H1 (cell line): ENCODE data around the gene MDFI. TPM values are rescaled to one million over a fixed set of nuclear protein-coding genes. Genes with fewer than 3 reads are reported as not detected.

ENCODE experiments used
- CTCF ChIA-PET: fragments of 300-600 bp; sonication (Branson Sonifier 250); formaldehyde crosslinking; loops from one replicate; lab custom pipeline; 2021; ENCODE audit not compliant: partially characterized antibody; lab: Charles Lee
- POLR2A ChIA-PET: fragments of 300-600 bp; sonication (Branson Sonifier 250); formaldehyde crosslinking; loops from one replicate; lab custom pipeline; 2021; ENCODE audit warnings: inconsistent platforms; ENCODE audit not compliant: partially characterized antibody; lab: Charles Lee
- DNase-seq, 2 experiments: peaks; one replicate each; pipeline versions ENCODE4 v3.0.0 to v3.0.0-alpha.2; 2010 to 2022; ENCODE audit warnings: low spot score in 2 of 2, low read depth in 1 of 2, mixed read lengths in 1 of 2
- FAIRE-seq: peaks from 2 replicates; lab custom pipeline; 2011; peaks lifted over from hg19 to GRCh38; lab: Jason Lieb, UNC
- H2AFZ ChIP-seq: 2 replicates; pipeline ENCODE4 v1.8.1; 2012; ENCODE audit warnings: low read length, inconsistent platforms
- H2AK5ac ChIP-seq: 2 replicates; pipeline ENCODE4 v1.6.1; 2013; ENCODE audit warnings: low read depth, low read length
- H2BK120ac ChIP-seq: replicated peaks from 2 replicates; pipeline ENCODE3; 2013; ENCODE audit warnings: low read depth, low read length, inconsistent platforms
- H2BK12ac ChIP-seq: 2 replicates; pipeline ENCODE4 v1.6.1; 2013; ENCODE audit warnings: low read depth, low read length
- H2BK15ac ChIP-seq: 2 replicates; pipeline ENCODE4 v1.6.1; 2013; ENCODE audit warnings: low read length
- H2BK20ac ChIP-seq: 2 replicates; pipeline ENCODE4 v1.6.1; 2013; ENCODE audit warnings: low read length
- H2BK5ac ChIP-seq: 2 replicates; pipeline ENCODE4 v1.6.1; 2013; ENCODE audit warnings: low read depth, low read length
- H3K14ac ChIP-seq: 2 replicates; pipeline ENCODE4 v1.6.1; 2013; ENCODE audit warnings: inconsistent platforms; ENCODE audit not compliant: insufficient read length
- H3K18ac ChIP-seq: 2 replicates; pipeline ENCODE4 v1.6.1; 2013; ENCODE audit warnings: low read length; ENCODE audit errors: extremely low read depth
- H3K23ac ChIP-seq: 2 replicates; pipeline ENCODE4 v1.6.1; 2013; ENCODE audit warnings: inconsistent platforms; ENCODE audit not compliant: insufficient read length
- H3K23me2 ChIP-seq: 2 replicates; pipeline ENCODE4 v1.6.1; 2013; ENCODE audit warnings: low read depth, low read length
- H3K27ac ChIP-seq: 2 replicates; pipeline ENCODE4 v1.6.1; 2011; ENCODE audit warnings: low read depth, low read length, inconsistent platforms
- H3K27me3 ChIP-seq, 4 experiments: replicated peaks in 1 of 4; 1 replicate in 1 of 4; 2 replicates in 3 of 4; pipeline versions ENCODE4 v1.6.1 to v1.8.1; 2011 to 2013; ENCODE audit warnings: low read length in 3 of 4, mild to moderate bottlenecking in 3 of 4, inconsistent platforms in 2 of 4, mixed read lengths in 2 of 4, moderate library complexity in 1 of 4; ENCODE audit not compliant: control insufficient read depth in 3 of 4, insufficient read depth in 3 of 4; ENCODE audit errors: extremely low read depth in 1 of 4
- H3K36me3 ChIP-seq, 4 experiments: 2 replicates each; pipeline versions ENCODE4 v1.6.1 to v1.8.1; 2011 to 2013; ENCODE audit warnings: mild to moderate bottlenecking in 4 of 4, low read length in 3 of 4, moderate library complexity in 2 of 4, control low read depth in 1 of 4, inconsistent platforms in 1 of 4; ENCODE audit not compliant: insufficient read depth in 4 of 4, control insufficient read depth in 2 of 4
- H3K4ac ChIP-seq: replicated peaks from 2 replicates; pipeline ENCODE3; 2013; ENCODE audit warnings: low read length, low read depth, mixed read lengths, inconsistent platforms; ENCODE audit not compliant: insufficient read length
- H3K4me1 ChIP-seq, 4 experiments: replicated peaks in 1 of 4; 1 replicate in 1 of 4; 2 replicates in 3 of 4; pipeline versions ENCODE4 v1.6.1 to v1.8.1; 2011 to 2013; ENCODE audit warnings: low read length in 3 of 4, inconsistent platforms in 2 of 4, mixed read lengths in 1 of 4; ENCODE audit not compliant: insufficient read depth in 4 of 4, control insufficient read depth in 3 of 4
- H3K4me2 ChIP-seq, 2 experiments: 2 replicates each; pipeline versions ENCODE4 v1.6.1 to v1.8.1; 2011 to 2013; ENCODE audit warnings: low read depth in 2 of 2, low read length in 2 of 2, control low read depth in 1 of 2, inconsistent platforms in 1 of 2, mild to moderate bottlenecking in 1 of 2; ENCODE audit not compliant: insufficient read depth in 1 of 2
- H3K4me3 ChIP-seq, 4 experiments: fragments of 200-600, 300-600 bp in 1 of 4; sonication (generic), shearing (Covaris generic), sonication (Bioruptor Twin) in 1 of 4; 2 replicates each; pipeline versions ENCODE4 v1.5.1 to v1.8.1; 2011 to 2016; ENCODE audit warnings: low read length in 4 of 4, low read depth in 3 of 4, control low read depth in 2 of 4, inconsistent platforms in 2 of 4, mild to moderate bottlenecking in 2 of 4, mixed read lengths in 1 of 4, moderate library complexity in 1 of 4; ENCODE audit not compliant: insufficient read depth in 2 of 4; ENCODE audit errors: extremely low read depth in 1 of 4
- H3K56ac ChIP-seq: replicated peaks from 2 replicates; pipeline ENCODE3; 2013; ENCODE audit warnings: low read depth, mild to moderate bottlenecking, mixed read lengths, low read length, inconsistent platforms; ENCODE audit not compliant: insufficient read length
- H3K79me1 ChIP-seq: 2 replicates; pipeline ENCODE4 v1.6.1; 2013; ENCODE audit warnings: low read depth, low read length, control low read depth
- H3K79me2 ChIP-seq, 2 experiments: 2 replicates each; pipeline versions ENCODE4 v1.6.1 to v1.8.1; 2012 to 2013; ENCODE audit warnings: low read length in 2 of 2, mild to moderate bottlenecking in 2 of 2, inconsistent platforms in 1 of 2; ENCODE audit not compliant: insufficient read depth in 2 of 2, control insufficient read depth in 1 of 2
- H3K9ac ChIP-seq, 4 experiments: replicated peaks in 1 of 4; 1 replicate in 1 of 4; 2 replicates in 3 of 4; pipeline versions ENCODE4 v1.6.1 to v1.8.1; 2011 to 2013; ENCODE audit warnings: low read depth in 3 of 4, low read length in 3 of 4, control low read depth in 2 of 4, mild to moderate bottlenecking in 2 of 4, moderate library complexity in 2 of 4, inconsistent platforms in 1 of 4; ENCODE audit errors: extremely low read depth in 1 of 4
- H3K9me3 ChIP-seq, 2 experiments: 2 replicates each; pipeline versions ENCODE4 v1.6.1 to v1.8.1; 2012 to 2013; ENCODE audit warnings: mild to moderate bottlenecking in 2 of 2, moderate library complexity in 2 of 2, control low read depth in 1 of 2, inconsistent platforms in 1 of 2, low read depth in 1 of 2, low read length in 1 of 2, mixed read lengths in 1 of 2; ENCODE audit not compliant: insufficient read depth in 2 of 2
- H4K20me1 ChIP-seq, 2 experiments: replicated peaks in 1 of 2; 2 replicates each; pipeline versions ENCODE3 to v1.8.1; 2011 to 2013; ENCODE audit warnings: inconsistent platforms in 2 of 2, low read length in 2 of 2, mild to moderate bottlenecking in 1 of 2; ENCODE audit not compliant: insufficient read depth in 2 of 2, control insufficient read depth in 1 of 2
- H4K5ac ChIP-seq: 2 replicates; pipeline ENCODE4 v1.6.1; 2013; ENCODE audit warnings: low read length, low read depth, mixed read lengths, inconsistent platforms; ENCODE audit not compliant: insufficient read length
- H4K8ac ChIP-seq: 2 replicates; pipeline ENCODE4 v1.8.0; 2013; ENCODE audit warnings: mild to moderate bottlenecking, moderate library complexity, low read length, inconsistent platforms; ENCODE audit not compliant: insufficient read depth; ENCODE audit errors: extremely low read depth
- H4K91ac ChIP-seq: replicated peaks from 2 replicates; pipeline ENCODE3; 2013; ENCODE audit warnings: low read length, mixed read lengths, inconsistent platforms; ENCODE audit not compliant: insufficient read length
- E2F6 ChIP-seq: IDR thresholded peaks from 2 replicates; pipeline ENCODE4 v1.6.1; 2012; ENCODE audit warnings: inconsistent platforms
- EGR1 ChIP-seq: IDR thresholded peaks from 2 replicates; pipeline ENCODE4 v1.6.1; 2011; ENCODE audit warnings: low read depth, low read length, borderline replicate concordance
- EP300 ChIP-seq, 2 experiments: IDR thresholded peaks; 1 replicate in 1 of 2; 2 replicates in 1 of 2; pipeline ENCODE4 v1.6.1; 2011 to 2012; ENCODE audit warnings: low read depth in 2 of 2, low read length in 2 of 2, mild to moderate bottlenecking in 2 of 2, borderline replicate concordance in 1 of 2, inconsistent platforms in 1 of 2, moderate library complexity in 1 of 2
- TEAD4 ChIP-seq: IDR thresholded peaks from 2 replicates; pipeline ENCODE4 v1.6.1; 2012; ENCODE audit warnings: low read depth, low read length, inconsistent platforms, mixed read lengths
- WGBS, 2 experiments: shearing (Covaris generic) in 1 of 2; methylation state at CpG; one replicate each; pipeline versions ENCODE4 v1.1.6 to v1.1.7; 2013 to 2015; ENCODE audit warnings: low lambda C conversion rate in 2 of 2, mixed read lengths in 2 of 2, inconsistent platforms in 1 of 2, low coverage in 1 of 2, missing lambda C conversion rate in 1 of 2; ENCODE audit not compliant: insufficient replicate concordance in 2 of 2, insufficient coverage in 1 of 2, insufficient read length in 1 of 2; ENCODE audit errors: extremely low coverage in 1 of 2, missing lambda C conversion rate in 1 of 2; 5-methylcytosine and 5-hydroxymethylcytosine counted together
- polyA plus RNA-seq, 7 experiments: library from polyadenylated mRNA; depleted of rRNA in 3 of 7; stranded (reverse) in 5 of 7; unstranded in 2 of 7; fragments of >200 nt in 5 of 7; fragments of 200-250 nt in 2 of 7; gene quantifications; 1 replicate in 5 of 7; 2 replicates in 1 of 7; 4 replicates in 1 of 7; pipeline versions ENCODE4 v1.2.1 to v1.2.3, GENCODE V29; 2011 to 2013; ENCODE audit warnings: missing spikeins in 2 of 7, mixed read lengths in 2 of 7
- total RNA-seq: library from RNA; stranded (reverse); fragmentation: NEBNext Ultra II Directional; extraction: Animal tissue kit (Norgen Biotek cat#: 25700); gene quantifications from 2 replicates; pipeline ENCODE4 v1.2.1, GENCODE V29; 2021

Gene MDFI
- total and polyA plus RNA-seq, 2 of the 8 experiments (the other 6 are each of a cell fraction or from before 2014, with no cell fraction given), result 41.0 to 65.6 TPM

DNA sequence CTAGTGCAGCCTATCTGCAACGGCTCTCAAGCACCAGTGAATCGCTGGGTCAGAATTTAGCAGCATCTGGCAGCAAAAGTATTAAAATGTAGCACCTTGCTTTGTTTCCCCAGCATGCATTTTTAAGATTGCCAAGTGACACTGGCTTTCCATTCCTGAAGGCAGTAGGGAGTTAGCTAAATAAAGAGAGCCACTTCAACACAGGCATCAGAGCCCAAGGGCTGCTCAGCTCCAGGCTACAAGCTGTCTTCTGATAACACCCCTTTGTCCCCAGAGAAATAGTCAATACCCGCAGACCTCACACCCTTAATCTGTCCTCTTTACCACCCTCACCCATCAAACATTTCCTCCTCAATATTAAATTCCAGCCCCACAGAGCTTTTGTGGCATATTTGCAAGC, 19.7 kb upstream of the MDFI start:
- no peak overlapping the region for H3K4me2 ChIP-seq
- POLR2A ChIA-PET, result no interaction called here

More for the DNA sequence above, 19.7 kb upstream of the MDFI start:
- no peak overlapping the region for H3K4me3 ChIP-seq
- H3K4me1 ChIP-seq, result no peaks in the 10 kb centered on the region; a peak in 1 of 7 replicates
- no peaks in the 10 kb centered on the region for H3K79me2 ChIP-seq
- FAIRE-seq, result no peak
- CTCF ChIA-PET, result interaction anchor here (0.6 to 3.1 kb wide), 6 partner anchors 12 to 251 kb away, joined by 3 to 11 read pairs (median 3); no protein-coding TSS in a partner anchor
- H3K18ac ChIP-seq, result no peak overlapping the region
- H4K5ac ChIP-seq, result no peak overlapping the region
- H3K27ac ChIP-seq, result no peak overlapping the region
- H2BK12ac ChIP-seq, result no peak overlapping the region
- H3K36me3 ChIP-seq, result no peaks in the 10 kb centered on the region
- no peak overlapping the region for H3K23ac ChIP-seq
- no peak overlapping the region for H2BK15ac ChIP-seq
- no peak overlapping the region for H4K8ac ChIP-seq
- H3K79me1 ChIP-seq, result no peaks in the 10 kb centered on the region
- H2BK120ac ChIP-seq, result no peak overlapping the region
- H4K91ac ChIP-seq, result no peak overlapping the region
- no peak for DNase-seq
- H3K56ac ChIP-seq, result no peak overlapping the region
- WGBS, 2 experiments, result 82% methylated on average over 3 of the region's 3 CpGs; no CpG with 5 or more reads in 1 of the 2 experiments
- H3K9me3 ChIP-seq, result peaks cover 1 to 7% of the 10 kb centered on the region in 2 experiments; a peak in 3 of 4 replicates
- H3K4ac ChIP-seq, result no peak overlapping the region
- no peak overlapping the region for H2AFZ ChIP-seq
- no peaks in the 10 kb centered on the region for H3K27me3 ChIP-seq
- H3K14ac ChIP-seq, result no peak overlapping the region
- TF ChIP-seq TEAD4 (no peak), EP300 (IDR thresholded peaks at IDR 0.05; ENCODE audit: borderline replicate concordance in 1 of 2, low read depth in 2 of 2, low read length in 2 of 2) (no peak), EGR1 (no peak), E2F6 (no peak)
- TF ChIP-seq, all 59 proteins: peak for 0
- H3K23me2 ChIP-seq, result no peaks in the 10 kb centered on the region
- H2BK5ac ChIP-seq, result no peak overlapping the region
- no peak overlapping the region for H2AK5ac ChIP-seq
- H4K20me1 ChIP-seq, result no peaks in the 10 kb centered on the region
- no peak overlapping the region for H2BK20ac ChIP-seq
- H3K9ac ChIP-seq, result no peak overlapping the region
